Erythroblast (primary cell): ENCODE data around the gene UBXN6.

Source experiments
- GATA1 ChIP-seq: IDR thresholded peaks from 2 replicates; pipeline ENCODE4 v1.6.1; 2011; ENCODE audit warnings: low read depth, mild to moderate bottlenecking, control low read depth, low read length, moderate library complexity
- POLR2A ChIP-seq: IDR thresholded peaks from 2 replicates; pipeline ENCODE4 v1.6.1; 2011; ENCODE audit warnings: mild to moderate bottlenecking, low read length

GRCh38 chr19:4414800-4415321 lies 42.7 kb downstream of the UBXN6 start:
- TF ChIP-seq POLR2A (no peak), GATA1 (no peak)
